ENCODE data around the gene EML6. TPM values are rescaled to one million over a fixed set of nuclear protein-coding genes. Genes with fewer than 3 reads are reported as not detected.

Gene EML6
- polyA plus RNA-seq, 1 donor (not counting 4 experiments of a cell fraction or from before 2014, with no cell fraction given), result 0.96 TPM

- TF ChIP-seq EZH2 (IDR thresholded peaks at IDR 0.05; ENCODE audit: low read length), result no peak
- H2AFZ ChIP-seq (ENCODE audit: control insufficient read depth, low read length), result no peak overlapping the region
- H3K9ac ChIP-seq (ENCODE audit: control insufficient read depth, extremely low read depth, insufficient read depth, low read length), result no peak overlapping the region
- no peaks in the 10 kb centered on the region for H3K79me2 ChIP-seq (ENCODE audit: control insufficient read depth, insufficient read depth, low read length)
- H3K9me3 ChIP-seq (ENCODE audit: control insufficient read depth, low read depth, low read length), result no peaks in the 10 kb centered on the region
- H3K4me2 ChIP-seq (ENCODE audit: control insufficient read depth, extremely low read depth, insufficient read depth, low read depth, low read length), result no peak overlapping the region
- H3K36me3 ChIP-seq (ENCODE audit: control insufficient read depth in 2 of 2, extremely low read depth in 1 of 2, insufficient read depth in 2 of 2, low read length in 2 of 2), result no peaks in the 10 kb centered on the region
- FAIRE-seq (peak; percentile 34), DNase-seq (ENCODE audit: low read depth, low spot score) (no peak)
- H4K20me1 ChIP-seq (ENCODE audit: control insufficient read depth, extremely low read depth, insufficient read depth, low read length), result no peaks in the 10 kb centered on the region
- no peak overlapping the region for H3K27ac ChIP-seq (ENCODE audit: control insufficient read depth, insufficient read depth, low read length)
- H3K4me1 ChIP-seq (ENCODE audit: control insufficient read depth, extremely low read depth, insufficient read depth, low read length), result peaks cover 16% of the 10 kb centered on the region
- dilution Hi-C loops (cut with MboI; ENCODE audit: extremely low pct_ligation_motif_present, low sequenced_read_pairs), result no loop called here
- no peaks in the 10 kb centered on the region for H3K9me1 ChIP-seq (ENCODE audit: control insufficient read depth, extremely low read depth, insufficient read depth, low read length)
- H3K4me3 ChIP-seq (ENCODE audit: control insufficient read depth in 2 of 3, extremely low read depth in 1 of 3, insufficient read depth in 2 of 3, low read depth in 1 of 3, low read length in 3 of 3), result no peak overlapping the region
- no peaks in the 10 kb centered on the region for H3K27me3 ChIP-seq (ENCODE audit: control insufficient read depth, extremely low read depth, insufficient read depth, low read length)
These were observed 85.2 kb downstream of the EML6 start for GRCh38 chr2:54808661-54809060.

DNA sequence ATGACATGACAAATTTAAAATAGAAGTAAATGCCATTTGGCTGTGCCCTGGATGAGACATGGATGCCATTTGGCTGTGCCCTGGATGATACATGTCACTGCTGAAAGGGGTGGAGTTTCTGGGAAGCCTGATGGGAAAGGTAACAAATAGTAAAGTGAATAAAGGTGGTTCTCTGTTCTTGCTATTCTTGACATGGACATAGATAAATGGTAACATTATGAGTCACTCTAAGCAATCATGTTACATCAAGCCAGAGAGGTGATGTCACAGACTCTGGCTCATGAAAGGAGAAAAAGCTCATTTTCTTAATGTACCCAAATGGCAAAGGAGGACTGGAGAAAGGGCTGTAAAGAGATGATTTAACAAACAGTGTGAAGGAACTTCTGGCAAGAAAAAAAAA is 86.4 kb downstream of the EML6 start:
- Histone ChIP-seq H3K79me2 (ENCODE audit: control insufficient read depth, insufficient read depth, low read length) (no peaks in the 10 kb centered on the region), H3K4me2 (ENCODE audit: control insufficient read depth, extremely low read depth, insufficient read depth, low read depth, low read length) (peak overlapping the region; percentile 18), H3K4me1 (ENCODE audit: control insufficient read depth, extremely low read depth, insufficient read depth, low read length) (peaks cover 28% of the 10 kb centered on the region), H3K27ac (ENCODE audit: control insufficient read depth, insufficient read depth, low read length) (no peak overlapping the region), H3K9me1 (ENCODE audit: control insufficient read depth, extremely low read depth, insufficient read depth, low read length) (no peaks in the 10 kb centered on the region), H4K20me1 (ENCODE audit: control insufficient read depth, extremely low read depth, insufficient read depth, low read length) (no peaks in the 10 kb centered on the region), H3K27me3 (ENCODE audit: control insufficient read depth, extremely low read depth, insufficient read depth, low read length) (no peaks in the 10 kb centered on the region), H3K9ac (ENCODE audit: control insufficient read depth, extremely low read depth, insufficient read depth, low read length) (no peak overlapping the region), H3K36me3 (ENCODE audit: control insufficient read depth in 2 of 2, extremely low read depth in 1 of 2, insufficient read depth in 2 of 2, low read length in 2 of 2) (no peaks in the 10 kb centered on the region), H3K4me3 (ENCODE audit: control insufficient read depth in 2 of 3, extremely low read depth in 1 of 3, insufficient read depth in 2 of 3, low read depth in 1 of 3, low read length in 3 of 3) (no peak overlapping the region), H2AFZ (ENCODE audit: control insufficient read depth, low read length) (no peak overlapping the region), H3K9me3 (ENCODE audit: control insufficient read depth, low read depth, low read length) (no peaks in the 10 kb centered on the region)
- FAIRE-seq, result peak; percentile 96
- no peak for TF ChIP-seq EZH2 (IDR thresholded peaks at IDR 0.05; ENCODE audit: low read length)
- TF ChIP-seq CTCF (optimal IDR thresholded peaks at IDR 0.05 in 1 of 3, IDR thresholded peaks at IDR 0.05 in 1 of 3, conservative IDR thresholded peaks at IDR 0.05 in 1 of 3; ENCODE audit: extremely low read depth in 1 of 3, insufficient read depth in 2 of 3, low read length in 3 of 3), result no peak
- dilution Hi-C loops (cut with MboI; ENCODE audit: extremely low pct_ligation_motif_present, low sequenced_read_pairs), result no loop called here
- DNase-seq (ENCODE audit: low read depth, low spot score), result peak; percentile 50

DNA sequence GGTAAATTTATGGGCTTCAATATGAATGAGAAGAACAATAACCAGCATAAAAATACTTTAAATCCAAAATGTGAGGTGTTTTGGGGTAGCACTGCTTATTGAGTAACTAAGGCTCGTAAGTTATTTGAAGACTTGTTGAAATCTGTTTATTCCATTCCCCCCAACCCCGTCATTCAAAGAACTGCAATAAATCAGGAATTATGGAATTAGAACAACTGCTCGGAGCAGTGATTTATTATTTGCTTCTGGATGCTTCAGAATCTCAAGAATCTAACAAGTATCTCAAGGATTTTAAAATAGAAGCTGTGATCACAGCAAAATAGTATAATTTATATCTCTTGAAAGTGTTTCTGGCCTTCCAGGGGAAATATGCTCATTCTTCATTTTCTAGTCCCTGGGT is 86.8 kb downstream of the EML6 start:
- H3K27ac ChIP-seq (ENCODE audit: control insufficient read depth, insufficient read depth, low read length), result no peak overlapping the region
- H3K4me3 ChIP-seq (ENCODE audit: control insufficient read depth in 2 of 3, extremely low read depth in 1 of 3, insufficient read depth in 2 of 3, low read depth in 1 of 3, low read length in 3 of 3), result no peak overlapping the region
- H3K36me3 ChIP-seq (ENCODE audit: control insufficient read depth in 2 of 2, extremely low read depth in 1 of 2, insufficient read depth in 2 of 2, low read length in 2 of 2), result no peaks in the 10 kb centered on the region
- H4K20me1 ChIP-seq (ENCODE audit: control insufficient read depth, extremely low read depth, insufficient read depth, low read length), result no peaks in the 10 kb centered on the region
- FAIRE-seq (no peak), DNase-seq (ENCODE audit: low read depth, low spot score) (no peak)
- no peaks in the 10 kb centered on the region for H3K27me3 ChIP-seq (ENCODE audit: control insufficient read depth, extremely low read depth, insufficient read depth, low read length)
- TF ChIP-seq EZH2 (IDR thresholded peaks at IDR 0.05; ENCODE audit: low read length), result no peak
- no peak for TF ChIP-seq CTCF (optimal IDR thresholded peaks at IDR 0.05 in 1 of 3, IDR thresholded peaks at IDR 0.05 in 1 of 3, conservative IDR thresholded peaks at IDR 0.05 in 1 of 3; ENCODE audit: extremely low read depth in 1 of 3, insufficient read depth in 2 of 3, low read length in 3 of 3)
- dilution Hi-C loops (cut with MboI; ENCODE audit: extremely low pct_ligation_motif_present, low sequenced_read_pairs), result no loop called here
- no peak overlapping the region for H3K9ac ChIP-seq (ENCODE audit: control insufficient read depth, extremely low read depth, insufficient read depth, low read length)
- H3K9me3 ChIP-seq (ENCODE audit: control insufficient read depth, low read depth, low read length), result no peaks in the 10 kb centered on the region
- H3K4me1 ChIP-seq (ENCODE audit: control insufficient read depth, extremely low read depth, insufficient read depth, low read length), result peaks cover 32% of the 10 kb centered on the region
- H3K4me2 ChIP-seq (ENCODE audit: control insufficient read depth, extremely low read depth, insufficient read depth, low read depth, low read length), result no peak overlapping the region
- H3K79me2 ChIP-seq (ENCODE audit: control insufficient read depth, insufficient read depth, low read length), result no peaks in the 10 kb centered on the region
- H3K9me1 ChIP-seq (ENCODE audit: control insufficient read depth, extremely low read depth, insufficient read depth, low read length), result no peaks in the 10 kb centered on the region
- H2AFZ ChIP-seq (ENCODE audit: control insufficient read depth, low read length), result no peak overlapping the region

Measured in keratinocyte (primary cell).